Measurements from ENCODE around the gene NXPE2. TPM values are rescaled to one million over a fixed set of nuclear protein-coding genes. Genes with fewer than 3 reads are reported as not detected.

NXPE2 gene
- total RNA-seq, 1 experiment from 2014 or later = 0.11 TPM

DNA sequence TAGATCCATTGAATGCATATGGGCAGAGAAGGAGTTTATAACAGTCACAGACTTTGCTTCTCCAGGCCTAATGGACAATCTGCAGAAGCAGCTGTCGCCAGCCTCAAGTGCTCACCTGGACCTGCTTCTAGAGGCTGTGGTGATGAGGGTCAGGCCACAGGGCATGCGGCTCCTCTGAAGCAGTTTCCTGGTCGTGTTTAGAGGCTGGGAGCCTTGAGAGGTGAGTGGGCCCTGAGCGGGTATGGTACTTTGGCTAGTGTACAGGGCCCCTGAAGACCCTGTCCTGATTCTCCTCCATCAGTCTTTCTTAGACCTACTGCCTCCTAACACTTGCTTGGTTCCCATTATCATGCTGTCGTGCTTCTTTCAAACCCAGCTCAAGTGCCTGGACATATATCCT is 41.2 kb downstream of the NXPE2 start:
- H4K91ac ChIP-seq (ENCODE audit: insufficient read length, low read depth, low read length) = no peak overlapping the region
- H3K4me1 ChIP-seq (ENCODE audit: insufficient read depth, low read length) = no peaks in the 10 kb centered on the region
- Mint-ChIP-seq H3K27ac (no peak overlapping the region), H3K4me3 (no peak overlapping the region), H3K9me3 (no peaks in the 10 kb centered on the region), H3K27me3 (ENCODE audit: low read depth) (peaks cover 8% of the 10 kb centered on the region), H3K4me1 (no peaks in the 10 kb centered on the region), H3K36me3 (ENCODE audit: insufficient read depth in 1 of 3, low read depth in 3 of 3) (no peaks in the 10 kb centered on the region)
- no peak overlapping the region for H2BK5ac ChIP-seq (ENCODE audit: insufficient read length, low read length)
- no peak overlapping the region for H3K56ac ChIP-seq (ENCODE audit: insufficient read length, low read depth, low read length)
- no peak overlapping the region for H2BK120ac ChIP-seq (ENCODE audit: low read depth, low read length, poor library complexity, severe bottlenecking)
- H3K9me3 ChIP-seq (ENCODE audit: control insufficient read depth, low read depth, low read length) = no peaks in the 10 kb centered on the region
- no peak overlapping the region for H2AFZ ChIP-seq (ENCODE audit: low read length)
- no peak overlapping the region for H3K23ac ChIP-seq (ENCODE audit: insufficient read length, low read depth, low read length)
- no peaks in the 10 kb centered on the region for H4K20me1 ChIP-seq (ENCODE audit: control insufficient read depth, insufficient read depth, insufficient read length)
- no CpG with 5 or more reads among the region's 5 CpGs for WGBS (ENCODE audit: extremely low coverage, insufficient read length, low lambda C conversion rate)
- no peak overlapping the region for H3K4ac ChIP-seq (ENCODE audit: low read depth, low read length)
- H2BK15ac ChIP-seq (ENCODE audit: low read depth, low read length) = no peak overlapping the region
- no peaks in the 10 kb centered on the region for H3K79me1 ChIP-seq (ENCODE audit: insufficient read depth, low read depth, low read length, poor library complexity, severe bottlenecking)
- no peak for DNase-seq
- no peak overlapping the region for H4K8ac ChIP-seq (replicated peaks; ENCODE audit: insufficient read length, low read depth, low read length)
- TF ChIP-seq, protein P1, sequence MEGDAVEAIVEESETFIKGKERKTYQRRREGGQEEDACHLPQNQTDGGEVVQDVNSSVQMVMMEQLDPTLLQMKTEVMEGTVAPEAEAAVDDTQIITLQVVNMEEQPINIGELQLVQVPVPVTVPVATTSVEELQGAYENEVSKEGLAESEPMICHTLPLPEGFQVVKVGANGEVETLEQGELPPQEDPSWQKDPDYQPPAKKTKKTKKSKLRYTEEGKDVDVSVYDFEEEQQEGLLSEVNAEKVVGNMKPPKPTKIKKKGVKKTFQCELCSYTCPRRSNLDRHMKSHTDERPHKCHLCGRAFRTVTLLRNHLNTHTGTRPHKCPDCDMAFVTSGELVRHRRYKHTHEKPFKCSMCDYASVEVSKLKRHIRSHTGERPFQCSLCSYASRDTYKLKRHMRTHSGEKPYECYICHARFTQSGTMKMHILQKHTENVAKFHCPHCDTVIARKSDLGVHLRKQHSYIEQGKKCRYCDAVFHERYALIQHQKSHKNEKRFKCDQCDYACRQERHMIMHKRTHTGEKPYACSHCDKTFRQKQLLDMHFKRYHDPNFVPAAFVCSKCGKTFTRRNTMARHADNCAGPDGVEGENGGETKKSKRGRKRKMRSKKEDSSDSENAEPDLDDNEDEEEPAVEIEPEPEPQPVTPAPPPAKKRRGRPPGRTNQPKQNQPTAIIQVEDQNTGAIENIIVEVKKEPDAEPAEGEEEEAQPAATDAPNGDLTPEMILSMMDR (conservative IDR thresholded peaks at IDR 0.05) = no peak
- no peak overlapping the region for H4K5ac ChIP-seq (ENCODE audit: insufficient read length, low read depth, low read length)
- no peak overlapping the region for H2AK5ac ChIP-seq (ENCODE audit: insufficient read length, low read length)
- H3K27me3 ChIP-seq (ENCODE audit: insufficient read depth, low read length) = no peaks in the 10 kb centered on the region
- no peak overlapping the region for H3K4me2 ChIP-seq (ENCODE audit: insufficient read depth, insufficient read length, low read length)
- no peaks in the 10 kb centered on the region for H3K79me2 ChIP-seq (ENCODE audit: insufficient read depth, low read length)
- H3K14ac ChIP-seq (ENCODE audit: insufficient read depth, low read length) = no peak overlapping the region
- no peak overlapping the region for H3K18ac ChIP-seq (ENCODE audit: insufficient read length, low read depth, low read length)
- H3K27ac ChIP-seq (ENCODE audit: insufficient read length, low read depth, low read length) = no peak overlapping the region
- no peaks in the 10 kb centered on the region for H3K23me2 ChIP-seq (ENCODE audit: insufficient read length, low read depth, low read length, poor library complexity, severe bottlenecking)
- H2BK12ac ChIP-seq (ENCODE audit: insufficient read length, low read depth, low read length) = no peak overlapping the region
- no peak overlapping the region for H3K9ac ChIP-seq (ENCODE audit: extremely low read depth, insufficient read length, low read length)
- H3T11ph ChIP-seq (ENCODE audit: low read length) = no peak overlapping the region
- H2BK20ac ChIP-seq (ENCODE audit: low read depth, low read length, poor library complexity, severe bottlenecking) = no peak overlapping the region

Data from H9 (cell line).